WTC11 (cell line): ENCODE data around the gene ASIC3. TPM values are rescaled to one million over a fixed set of nuclear protein-coding genes. Genes with fewer than 3 reads are reported as not detected.
A peak's percentile ranks its signal among the peaks of the same experiment; 100 is the strongest.

Experiments
- ATAC-seq: fragments of 200-7000 bp; cut with Tn5 transposase; 2 replicates; pipeline ENCODE4 v1.10.0; 2021; ENCODE audit warnings: mild to moderate bottlenecking, moderate library complexity
- Bru-seq: library from RNA; stranded (reverse); fragments of 400-500 nt; gene quantifications from one replicate; lab custom pipeline; 2021; lab: Mats Ljungman, UMichigan
- CTCF ChIA-PET: fragments of 300-600 bp; sonication (Branson Sonifier 250); formaldehyde crosslinking; loops from one replicate; lab custom pipeline; 2021; ENCODE audit warnings: antibody characterized with exemption; lab: Charles Lee
- POLR2A ChIA-PET: fragments of 350-600 bp; sonication (Branson Sonifier 250); formaldehyde crosslinking; loops from one replicate; lab custom pipeline; 2021; ENCODE audit warnings: antibody characterized with exemption; lab: Charles Lee
- DNase-seq: peaks from one replicate; pipeline ENCODE4 v3.0.0; 2021; ENCODE audit warnings: low spot score
- H3K27ac Mint-ChIP-seq: 2 replicates; pipeline ENCODE4 v1.8.0; 2021; ENCODE audit warnings: mixed read lengths
- H3K27me3 Mint-ChIP-seq: 2 replicates; pipeline ENCODE4 v1.8.0; 2021; ENCODE audit warnings: low read depth, mild to moderate bottlenecking, moderate library complexity, mixed read lengths
- H3K36me3 Mint-ChIP-seq: 2 replicates; pipeline ENCODE4 v1.8.0; 2021; ENCODE audit warnings: mixed read lengths
- H3K4me1 Mint-ChIP-seq: 2 replicates; pipeline ENCODE4 v1.8.0; 2022; ENCODE audit warnings: mixed read lengths
- H3K4me3 Mint-ChIP-seq: 2 replicates; pipeline ENCODE4 v1.8.0; 2021; ENCODE audit warnings: mild to moderate bottlenecking, moderate library complexity, mixed read lengths
- H3K9me3 Mint-ChIP-seq: 2 replicates; pipeline ENCODE4 v1.8.0; 2021; ENCODE audit warnings: mixed read lengths
- GRHL2 ChIP-seq: fragments of 250-450 bp; sonication (Bioruptor Pico); IDR thresholded peaks from 2 replicates; pipeline ENCODE4 v1.8.0; 2022; ENCODE audit warnings: mild to moderate bottlenecking, moderate library complexity; ENCODE audit not compliant: insufficient replicate concordance, severe bottlenecking
- JAZF1 ChIP-seq: fragments of 250-450 bp; sonication (Bioruptor Pico); IDR thresholded peaks from 2 replicates; pipeline ENCODE4 v1.9.0; 2021; ENCODE audit warnings: moderate library complexity, mild to moderate bottlenecking, inconsistent platforms
- RELA ChIP-seq: sonication (generic); formaldehyde crosslinking; IDR thresholded peaks from 2 replicates; pipeline ENCODE4 v1.8.1; 2022; ENCODE audit warnings: missing genetic modification reagents, mild to moderate bottlenecking, borderline replicate concordance
- SOX15 ChIP-seq: fragments of 250-450 bp; sonication (Bioruptor Pico); IDR thresholded peaks from 2 replicates; pipeline ENCODE4 v1.9.0; 2021; ENCODE audit warnings: mild to moderate bottlenecking
- ZBTB21 ChIP-seq: sonication (generic); formaldehyde crosslinking; IDR thresholded peaks from 2 replicates; pipeline ENCODE4 v1.8.1; 2023; ENCODE audit warnings: mild to moderate bottlenecking, missing genetic modification reagents, borderline replicate concordance
- ZNF317 ChIP-seq: sonication (generic); formaldehyde crosslinking; IDR thresholded peaks from 2 replicates; pipeline ENCODE4 v1.8.1; 2023; ENCODE audit warnings: low read depth, mild to moderate bottlenecking, moderate library complexity, missing genetic modification reagents, borderline replicate concordance
- ZNF423 ChIP-seq: fragments of 250-450 bp; sonication (Bioruptor Pico); IDR thresholded peaks from 2 replicates; pipeline ENCODE4 v2.1.2; 2022; ENCODE audit warnings: mild to moderate bottlenecking, moderate library complexity
- long read RNA-seq, 3 experiments: library from RNA in 1 of 3; library from capped mRNA in 1 of 3; library from polyadenylated mRNA in 1 of 3; unstranded in 2 of 3; stranded (forward) in 1 of 3; transcript quantifications; one replicate each; pipeline ENCODE4 v2.0.0, GENCODE V29; 2021
- total RNA-seq: library from RNA; stranded (reverse); gene quantifications from 3 replicates; pipeline ENCODE4 v1.2.3, GENCODE V29; 2021
- TF ChIP-seq, protein P1 (sequence below): sonication (generic); formaldehyde crosslinking; conservative IDR thresholded peaks from 2 replicates; pipeline ENCODE4 v1.8.1; 2022; ENCODE audit warnings: mild to moderate bottlenecking, missing genetic modification reagents
- TF ChIP-seq, protein P2 (sequence below): fragments of 250-450 bp; sonication (Bioruptor Pico); IDR thresholded peaks from 2 replicates; pipeline ENCODE4 v1.8.0; 2021; ENCODE audit warnings: mild to moderate bottlenecking
- TF ChIP-seq, protein P3 (sequence below): sonication (generic); formaldehyde crosslinking; IDR thresholded peaks from 2 replicates; pipeline ENCODE4 v1.8.1; 2023; ENCODE audit warnings: mild to moderate bottlenecking, missing genetic modification reagents, moderate library complexity
- TF ChIP-seq, protein P4 (sequence below): fragments of 250-450 bp; sonication (Bioruptor Pico); IDR thresholded peaks from 2 replicates; pipeline ENCODE4 v1.9.0; 2021; ENCODE audit warnings: mild to moderate bottlenecking, borderline replicate concordance
- TF ChIP-seq, protein P5 (sequence below): fragments of 250-450 bp; sonication (Bioruptor Pico); IDR thresholded peaks from 2 replicates; pipeline ENCODE4 v2.1.2; 2022; ENCODE audit warnings: mild to moderate bottlenecking, moderate library complexity
- TF ChIP-seq, protein P6 (sequence below): sonication (generic); formaldehyde crosslinking; IDR thresholded peaks from 2 replicates; pipeline ENCODE4 v1.8.0; 2023; ENCODE audit warnings: mild to moderate bottlenecking, missing genetic modification reagents

Gene ASIC3
- total RNA-seq: 3.4 to 5.5 TPM (median 5.2 TPM) in 3 replicates
- Bru-seq, nascent RNA: percentile 30 among the genes with signal in this experiment
- long read RNA-seq, experiment 1, partial matches to known transcripts: 0 of 2 reads
- long read RNA-seq, experiment 1, other reads (novel, unspliced or antisense): 0 of 2 reads
- long read RNA-seq, experiment 2, partial matches to known transcripts: 2 of 2 reads
- long read RNA-seq, experiment 2, other reads (novel, unspliced or antisense): 0 of 2 reads
- long read RNA-seq, experiment 3: 0 reads

DNA sequence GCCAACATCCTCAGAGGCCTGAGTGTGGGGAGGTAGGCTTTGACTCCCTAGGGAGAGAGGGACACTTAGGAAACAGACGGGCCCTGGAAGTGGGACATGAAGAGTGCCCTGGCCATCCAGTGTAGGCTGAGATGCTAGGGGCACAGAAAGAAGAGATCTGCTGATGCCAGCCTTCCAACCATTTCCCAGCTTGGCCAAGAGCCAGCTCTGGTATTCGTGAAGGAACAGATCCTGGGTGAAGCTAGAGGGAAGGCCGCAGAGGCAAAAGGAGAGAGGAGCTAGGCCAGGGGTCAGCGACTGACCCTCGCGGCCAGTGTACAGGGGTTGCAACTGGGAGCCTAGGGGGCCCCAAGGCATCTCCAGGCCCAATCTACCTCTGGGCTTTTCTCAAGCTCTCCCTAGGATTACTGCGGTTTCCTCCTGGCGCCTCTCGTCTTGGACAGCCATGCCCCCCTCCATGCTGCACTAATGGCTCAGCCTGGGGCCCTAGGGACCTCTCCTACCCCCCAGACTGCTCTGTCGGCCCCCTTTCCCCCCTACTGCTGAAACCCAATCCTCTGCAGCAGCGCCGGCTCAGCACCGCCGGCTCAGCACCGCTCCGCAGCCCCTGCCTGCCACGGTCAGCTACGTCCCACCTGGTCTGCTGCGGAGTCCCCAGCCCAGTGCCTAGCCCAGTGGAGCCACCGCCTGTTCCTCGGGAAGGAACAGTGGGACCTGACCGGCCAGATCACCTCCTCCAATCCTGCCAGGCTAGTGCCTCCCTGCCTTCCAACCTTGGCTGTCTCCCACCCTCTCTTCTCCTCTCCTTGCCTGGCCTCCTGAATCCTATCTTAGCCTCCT lies at the start of gene ASIC3:
Gene ASIC3, plus strand, starts transcription at position 556 of the 840 bp plus-strand sequence. CDS start 355 bp downstream, outside the sequence.
- POLR2A ChIA-PET: no interaction called here

More for the DNA sequence above, at the start of gene ASIC3:
- CTCF ChIA-PET: interaction anchor here (0.9 to 1.3 kb wide), 3 partner anchors 30 to 76 kb away, joined by 3 read pairs; no protein-coding TSS in a partner anchor
- peaks cover 34% of the 10 kb centered on the region for H3K27me3 Mint-ChIP-seq
- no peak for DNase-seq
- no peaks in the 10 kb centered on the region for H3K9me3 Mint-ChIP-seq
- H3K4me3 Mint-ChIP-seq: no peak within 1 kb of the TSS
- H3K27ac Mint-ChIP-seq: no peak within 1 kb of the TSS
- TF ChIP-seq, protein P1, sequence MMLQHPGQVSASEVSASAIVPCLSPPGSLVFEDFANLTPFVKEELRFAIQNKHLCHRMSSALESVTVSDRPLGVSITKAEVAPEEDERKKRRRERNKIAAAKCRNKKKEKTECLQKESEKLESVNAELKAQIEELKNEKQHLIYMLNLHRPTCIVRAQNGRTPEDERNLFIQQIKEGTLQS: no peak
- TF ChIP-seq, protein P2, sequence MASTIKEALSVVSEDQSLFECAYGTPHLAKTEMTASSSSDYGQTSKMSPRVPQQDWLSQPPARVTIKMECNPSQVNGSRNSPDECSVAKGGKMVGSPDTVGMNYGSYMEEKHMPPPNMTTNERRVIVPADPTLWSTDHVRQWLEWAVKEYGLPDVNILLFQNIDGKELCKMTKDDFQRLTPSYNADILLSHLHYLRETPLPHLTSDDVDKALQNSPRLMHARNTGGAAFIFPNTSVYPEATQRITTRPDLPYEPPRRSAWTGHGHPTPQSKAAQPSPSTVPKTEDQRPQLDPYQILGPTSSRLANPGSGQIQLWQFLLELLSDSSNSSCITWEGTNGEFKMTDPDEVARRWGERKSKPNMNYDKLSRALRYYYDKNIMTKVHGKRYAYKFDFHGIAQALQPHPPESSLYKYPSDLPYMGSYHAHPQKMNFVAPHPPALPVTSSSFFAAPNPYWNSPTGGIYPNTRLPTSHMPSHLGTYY (CRISPR knock-in tag): no peak
- no peak for TF ChIP-seq GRHL2 (CRISPR knock-in tag)
- TF ChIP-seq, protein P3, sequence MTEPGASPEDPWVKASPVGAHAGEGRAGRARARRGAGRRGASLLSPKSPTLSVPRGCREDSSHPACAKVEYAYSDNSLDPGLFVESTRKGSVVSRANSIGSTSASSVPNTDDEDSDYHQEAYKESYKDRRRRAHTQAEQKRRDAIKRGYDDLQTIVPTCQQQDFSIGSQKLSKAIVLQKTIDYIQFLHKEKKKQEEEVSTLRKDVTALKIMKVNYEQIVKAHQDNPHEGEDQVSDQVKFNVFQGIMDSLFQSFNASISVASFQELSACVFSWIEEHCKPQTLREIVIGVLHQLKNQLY (CRISPR knock-in tag): no peak
- TF ChIP-seq, protein P4, sequence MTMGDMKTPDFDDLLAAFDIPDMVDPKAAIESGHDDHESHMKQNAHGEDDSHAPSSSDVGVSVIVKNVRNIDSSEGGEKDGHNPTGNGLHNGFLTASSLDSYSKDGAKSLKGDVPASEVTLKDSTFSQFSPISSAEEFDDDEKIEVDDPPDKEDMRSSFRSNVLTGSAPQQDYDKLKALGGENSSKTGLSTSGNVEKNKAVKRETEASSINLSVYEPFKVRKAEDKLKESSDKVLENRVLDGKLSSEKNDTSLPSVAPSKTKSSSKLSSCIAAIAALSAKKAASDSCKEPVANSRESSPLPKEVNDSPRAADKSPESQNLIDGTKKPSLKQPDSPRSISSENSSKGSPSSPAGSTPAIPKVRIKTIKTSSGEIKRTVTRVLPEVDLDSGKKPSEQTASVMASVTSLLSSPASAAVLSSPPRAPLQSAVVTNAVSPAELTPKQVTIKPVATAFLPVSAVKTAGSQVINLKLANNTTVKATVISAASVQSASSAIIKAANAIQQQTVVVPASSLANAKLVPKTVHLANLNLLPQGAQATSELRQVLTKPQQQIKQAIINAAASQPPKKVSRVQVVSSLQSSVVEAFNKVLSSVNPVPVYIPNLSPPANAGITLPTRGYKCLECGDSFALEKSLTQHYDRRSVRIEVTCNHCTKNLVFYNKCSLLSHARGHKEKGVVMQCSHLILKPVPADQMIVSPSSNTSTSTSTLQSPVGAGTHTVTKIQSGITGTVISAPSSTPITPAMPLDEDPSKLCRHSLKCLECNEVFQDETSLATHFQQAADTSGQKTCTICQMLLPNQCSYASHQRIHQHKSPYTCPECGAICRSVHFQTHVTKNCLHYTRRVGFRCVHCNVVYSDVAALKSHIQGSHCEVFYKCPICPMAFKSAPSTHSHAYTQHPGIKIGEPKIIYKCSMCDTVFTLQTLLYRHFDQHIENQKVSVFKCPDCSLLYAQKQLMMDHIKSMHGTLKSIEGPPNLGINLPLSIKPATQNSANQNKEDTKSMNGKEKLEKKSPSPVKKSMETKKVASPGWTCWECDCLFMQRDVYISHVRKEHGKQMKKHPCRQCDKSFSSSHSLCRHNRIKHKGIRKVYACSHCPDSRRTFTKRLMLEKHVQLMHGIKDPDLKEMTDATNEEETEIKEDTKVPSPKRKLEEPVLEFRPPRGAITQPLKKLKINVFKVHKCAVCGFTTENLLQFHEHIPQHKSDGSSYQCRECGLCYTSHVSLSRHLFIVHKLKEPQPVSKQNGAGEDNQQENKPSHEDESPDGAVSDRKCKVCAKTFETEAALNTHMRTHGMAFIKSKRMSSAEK (CRISPR knock-in tag): no peak
- no peak for TF ChIP-seq ZBTB21
- TF ChIP-seq RELA (CRISPR knock-in tag): no peak
- TF ChIP-seq, protein P5, sequence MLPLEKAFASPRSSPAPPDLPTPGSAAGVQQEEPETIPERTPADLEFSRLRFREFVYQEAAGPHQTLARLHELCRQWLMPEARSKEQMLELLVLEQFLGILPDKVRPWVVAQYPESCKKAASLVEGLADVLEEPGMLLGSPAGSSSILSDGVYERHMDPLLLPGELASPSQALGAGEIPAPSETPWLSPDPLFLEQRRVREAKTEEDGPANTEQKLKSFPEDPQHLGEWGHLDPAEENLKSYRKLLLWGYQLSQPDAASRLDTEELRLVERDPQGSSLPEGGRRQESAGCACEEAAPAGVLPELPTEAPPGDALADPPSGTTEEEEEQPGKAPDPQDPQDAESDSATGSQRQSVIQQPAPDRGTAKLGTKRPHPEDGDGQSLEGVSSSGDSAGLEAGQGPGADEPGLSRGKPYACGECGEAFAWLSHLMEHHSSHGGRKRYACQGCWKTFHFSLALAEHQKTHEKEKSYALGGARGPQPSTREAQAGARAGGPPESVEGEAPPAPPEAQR: no peak
- TF ChIP-seq SOX15 (CRISPR knock-in tag): no peak
- TF ChIP-seq, protein P6, sequence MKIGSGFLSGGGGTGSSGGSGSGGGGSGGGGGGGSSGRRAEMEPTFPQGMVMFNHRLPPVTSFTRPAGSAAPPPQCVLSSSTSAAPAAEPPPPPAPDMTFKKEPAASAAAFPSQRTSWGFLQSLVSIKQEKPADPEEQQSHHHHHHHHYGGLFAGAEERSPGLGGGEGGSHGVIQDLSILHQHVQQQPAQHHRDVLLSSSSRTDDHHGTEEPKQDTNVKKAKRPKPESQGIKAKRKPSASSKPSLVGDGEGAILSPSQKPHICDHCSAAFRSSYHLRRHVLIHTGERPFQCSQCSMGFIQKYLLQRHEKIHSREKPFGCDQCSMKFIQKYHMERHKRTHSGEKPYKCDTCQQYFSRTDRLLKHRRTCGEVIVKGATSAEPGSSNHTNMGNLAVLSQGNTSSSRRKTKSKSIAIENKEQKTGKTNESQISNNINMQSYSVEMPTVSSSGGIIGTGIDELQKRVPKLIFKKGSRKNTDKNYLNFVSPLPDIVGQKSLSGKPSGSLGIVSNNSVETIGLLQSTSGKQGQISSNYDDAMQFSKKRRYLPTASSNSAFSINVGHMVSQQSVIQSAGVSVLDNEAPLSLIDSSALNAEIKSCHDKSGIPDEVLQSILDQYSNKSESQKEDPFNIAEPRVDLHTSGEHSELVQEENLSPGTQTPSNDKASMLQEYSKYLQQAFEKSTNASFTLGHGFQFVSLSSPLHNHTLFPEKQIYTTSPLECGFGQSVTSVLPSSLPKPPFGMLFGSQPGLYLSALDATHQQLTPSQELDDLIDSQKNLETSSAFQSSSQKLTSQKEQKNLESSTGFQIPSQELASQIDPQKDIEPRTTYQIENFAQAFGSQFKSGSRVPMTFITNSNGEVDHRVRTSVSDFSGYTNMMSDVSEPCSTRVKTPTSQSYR (CRISPR knock-in tag): no peak
- TF ChIP-seq JAZF1 (CRISPR knock-in tag): no peak
- no peak for TF ChIP-seq ZNF423
- TF ChIP-seq ZNF317 (CRISPR knock-in tag): no peak
- H3K36me3 Mint-ChIP-seq: no peaks in the 10 kb centered on the region
- H3K4me1 Mint-ChIP-seq: 0 out of 2 replicates have a peak, but pooled peaks cover 2% of the 10 kb centered on the region
- no peak for ATAC-seq
